MCF 10A (cell line): Measurements from ENCODE around the gene SDCCAG8. TPM values are rescaled to one million over a fixed set of nuclear protein-coding genes. Genes with fewer than 3 reads are reported as not detected.

Experiments used
- BruUV-seq: library from RNA; stranded (reverse); fragments of 400-500 nt; replicated peaks from 2 replicates; lab custom pipeline; 2021; lab: Mats Ljungman, UMichigan
- CTCF ChIA-PET: fragments of 300-600 bp; sonication (Branson Sonifier 250); formaldehyde crosslinking; extraction: SDS; loops from one replicate; lab custom pipeline; 2021; ENCODE audit warnings: antibody characterized with exemption, inconsistent platforms; lab: Yijun Ruan, JAX
- POLR2A ChIA-PET: fragments of 300-600, 350-650 bp; sonication (Branson Sonifier 250); formaldehyde crosslinking; extraction: SDS; loops from one replicate; lab custom pipeline; 2020; ENCODE audit warnings: antibody characterized with exemption, inconsistent platforms; lab: Yijun Ruan, JAX
- DNase-seq: peaks from one replicate; pipeline ENCODE4 v3.0.0-alpha.2; 2018; ENCODE audit not compliant: unreplicated experiment
- H3K27ac Mint-ChIP-seq: one replicate; pipeline ENCODE4 v1.8.0; 2022; ENCODE audit warnings: mild to moderate bottlenecking, low read depth, mixed read lengths; ENCODE audit not compliant: unreplicated experiment
- H3K27me3 Mint-ChIP-seq: one replicate; pipeline ENCODE4 v1.8.0; 2022; ENCODE audit warnings: mixed read lengths; ENCODE audit not compliant: insufficient read depth, unreplicated experiment
- H3K36me3 Mint-ChIP-seq: one replicate; pipeline ENCODE4 v1.8.0; 2022; ENCODE audit warnings: mild to moderate bottlenecking, moderate library complexity, mixed read lengths; ENCODE audit not compliant: insufficient read depth, unreplicated experiment
- H3K4me1 Mint-ChIP-seq: one replicate; pipeline ENCODE4 v1.8.0; 2022; ENCODE audit warnings: mixed read lengths; ENCODE audit not compliant: insufficient read depth, unreplicated experiment
- H3K4me3 Mint-ChIP-seq: one replicate; pipeline ENCODE4 v1.8.0; 2022; ENCODE audit warnings: mild to moderate bottlenecking, moderate library complexity, mixed read lengths; ENCODE audit not compliant: unreplicated experiment
- H3K9me3 Mint-ChIP-seq: one replicate; pipeline ENCODE4 v1.8.0; 2022; ENCODE audit warnings: mixed read lengths; ENCODE audit not compliant: unreplicated experiment
- CTCF ChIP-seq: fragments of 200-600 bp; IDR thresholded peaks from one replicate; pipeline ENCODE4 v1.8.0; 2022; ENCODE audit warnings: antibody characterized with exemption, mild to moderate bottlenecking; ENCODE audit not compliant: unreplicated experiment
- intact Hi-C: fragments of 100-400 bp; cut with micrococcal nuclease; formaldehyde crosslinking; loops from 2 replicates; pipeline ENCODE4 v1.14.1; 2022
- total RNA-seq: library from RNA; stranded (reverse); gene quantifications from 2 replicates; pipeline ENCODE4 v1.2.3, GENCODE V29; 2022

Gene SDCCAG8
- total RNA-seq, 1 experiment from 2014 or later: 128 TPM

DNA sequence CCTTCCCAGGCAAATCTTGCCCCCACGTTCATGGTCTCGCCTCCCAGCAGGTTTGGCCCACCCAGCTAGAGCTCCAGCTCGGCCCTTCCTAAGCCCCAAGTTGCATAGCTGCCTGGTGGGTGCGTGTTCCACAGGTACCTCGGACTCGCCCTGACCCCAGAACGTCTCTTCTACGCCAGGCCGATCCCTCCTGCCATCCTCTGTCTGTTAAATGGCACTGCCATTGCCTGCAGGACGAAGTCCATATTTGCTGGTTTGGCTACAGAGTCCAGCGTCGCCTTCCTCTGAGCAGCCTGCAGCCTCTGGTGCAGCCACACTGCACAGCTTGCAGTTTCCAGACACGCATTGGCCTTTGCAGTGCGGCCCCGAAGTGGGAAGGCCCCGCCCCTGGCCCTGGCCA is 228.1 kb downstream of the SDCCAG8 start:
- ChIA-PET POLR2A (interaction anchor here (0.6 kb wide), 1 partner anchor 207 kb away, joined by 3 read pairs; no protein-coding TSS in a partner anchor), CTCF (interaction anchor here (0.5 to 1.6 kb wide), 6 partner anchors 9 to 785 kb away, joined by 3 to 5 read pairs (median 3); no protein-coding TSS in a partner anchor)
- no TSS peak for BruUV-seq
- H3K4me3 Mint-ChIP-seq: no peak overlapping the region
- H3K9me3 Mint-ChIP-seq: peaks cover 8% of the 10 kb centered on the region
- H3K4me1 Mint-ChIP-seq: peaks cover 17% of the 10 kb centered on the region
- no peak for TF ChIP-seq CTCF
- peaks cover 27% of the 10 kb centered on the region for H3K36me3 Mint-ChIP-seq
- intact Hi-C loops: no loop called here
- H3K27me3 Mint-ChIP-seq: no peaks in the 10 kb centered on the region
- no peak overlapping the region for H3K27ac Mint-ChIP-seq
- no peak for DNase-seq

GRCh38 chr1:243487036-243487648 is 231.3 kb downstream of the SDCCAG8 start:
- POLR2A ChIA-PET: interaction anchor here (0.7 kb wide), 1 partner anchor 35 kb away, joined by 3 read pairs; no protein-coding TSS in a partner anchor
- CTCF ChIA-PET: interaction anchor here (0.6 kb wide), 2 partner anchors 220 to 1665 kb away, joined by 3 to 4 read pairs; no protein-coding TSS in a partner anchor
- TF ChIP-seq CTCF: no peak

GRCh38 chr1:243487649-243488227 is 231.9 kb downstream of the SDCCAG8 start:
- ChIA-PET POLR2A (interaction anchor here (0.7 kb wide), 1 partner anchor 36 kb away, joined by 3 read pairs; no protein-coding TSS in a partner anchor), CTCF (interaction anchor here (0.6 kb wide), 1 partner anchor 219 kb away, joined by 3 read pairs; no protein-coding TSS in a partner anchor)
- no peak for DNase-seq
- TF ChIP-seq CTCF: no peak
- no peak overlapping the region for H3K27ac Mint-ChIP-seq
- no peak overlapping the region for H3K4me3 Mint-ChIP-seq
- H3K4me1 Mint-ChIP-seq: no peaks in the 10 kb centered on the region
- no peaks in the 10 kb centered on the region for H3K9me3 Mint-ChIP-seq
- no peaks in the 10 kb centered on the region for H3K27me3 Mint-ChIP-seq
- BruUV-seq: no TSS peak
- H3K36me3 Mint-ChIP-seq: peaks cover 28% of the 10 kb centered on the region
- intact Hi-C loops: no loop called here

More at GRCh38 chr1:243487036-243487648, 231.3 kb downstream of the SDCCAG8 start:
- H3K4me1 Mint-ChIP-seq: peaks cover 5% of the 10 kb centered on the region
- no TSS peak for BruUV-seq
- no peaks in the 10 kb centered on the region for H3K9me3 Mint-ChIP-seq
- no peak overlapping the region for H3K4me3 Mint-ChIP-seq
- peak overlapping the region; percentile 10 for H3K27ac Mint-ChIP-seq
- intact Hi-C loops: no loop called here
- peaks cover 28% of the 10 kb centered on the region for H3K36me3 Mint-ChIP-seq
- DNase-seq: no peak
- H3K27me3 Mint-ChIP-seq: no peaks in the 10 kb centered on the region

DNA sequence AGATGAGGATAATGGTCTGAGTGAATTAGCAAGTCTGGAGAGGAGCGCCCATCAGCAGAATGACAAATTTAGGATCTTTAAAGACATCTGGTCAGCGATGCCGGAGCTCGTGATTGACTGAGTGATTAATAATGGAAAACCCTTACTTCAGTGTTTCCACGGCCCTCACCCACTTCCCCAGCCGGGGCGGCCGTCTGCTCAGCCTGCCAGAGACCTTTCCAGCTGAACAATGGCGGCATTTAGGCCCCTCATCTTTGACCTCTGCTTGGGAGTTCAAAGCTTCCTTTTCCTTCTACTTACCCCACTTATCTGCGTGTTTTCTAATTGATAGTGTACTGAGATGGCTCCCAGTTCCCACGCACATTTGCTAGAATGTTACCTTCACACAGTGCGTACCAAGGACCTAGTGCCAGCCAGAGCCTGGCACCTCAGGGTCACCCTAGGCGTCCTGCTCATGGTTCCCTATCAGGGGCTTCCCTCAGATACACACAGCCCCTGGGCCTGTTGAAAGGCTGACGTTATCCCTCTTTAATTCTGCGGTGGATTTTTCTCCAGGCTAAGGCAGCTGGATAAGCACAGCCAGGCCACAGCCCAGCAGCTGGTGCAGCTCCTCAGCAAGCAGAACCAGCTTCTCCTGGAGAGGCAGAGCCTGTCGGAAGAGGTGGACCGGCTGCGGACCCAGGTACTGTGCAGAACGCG is 232.8 kb downstream of the SDCCAG8 start:
- no peak overlapping the region for H3K27ac Mint-ChIP-seq
- CTCF ChIA-PET: interaction anchor here (0.6 kb wide), 1 partner anchor 384 kb away, joined by 3 read pairs; no protein-coding TSS in a partner anchor
- intact Hi-C loops: no loop called here
- H3K36me3 Mint-ChIP-seq: peaks cover 27% of the 10 kb centered on the region
- no peak overlapping the region for H3K4me3 Mint-ChIP-seq
- no peaks in the 10 kb centered on the region for H3K27me3 Mint-ChIP-seq
- DNase-seq: no peak
- no TSS peak for BruUV-seq
- no peak for TF ChIP-seq CTCF
- POLR2A ChIA-PET: interaction anchor here (0.8 kb wide), 1 partner anchor 51 kb away, joined by 3 read pairs; no protein-coding TSS in a partner anchor
- H3K9me3 Mint-ChIP-seq: no peaks in the 10 kb centered on the region
- H3K4me1 Mint-ChIP-seq: no peaks in the 10 kb centered on the region
